Activated CD4-positive, alpha-beta memory T cell treated with anti-CD3 and anti-CD28 coated beads for 36 hours (primary cell): ENCODE data around the gene ORM2. TPM values are rescaled to one million over a fixed set of nuclear protein-coding genes. Genes with fewer than 3 reads are reported as not detected.

ENCODE experiments used
- CTCF ChIA-PET: fragments of 350-600 bp; sonication (Branson Sonifier 250); formaldehyde crosslinking; loops from one replicate; lab custom pipeline; 2021; ENCODE audit warnings: antibody characterized with exemption, inconsistent platforms; lab: Charles Lee
- POLR2A ChIA-PET: fragments of 350-600 bp; sonication (Branson Sonifier 250); formaldehyde crosslinking; loops from one replicate; lab custom pipeline; 2021; ENCODE audit warnings: antibody characterized with exemption; lab: Charles Lee
- DNase-seq: peaks from one replicate; pipeline ENCODE4 v3.0.0-alpha.2; 2020
- H3K27ac Mint-ChIP-seq: one replicate; pipeline ENCODE4 v1.8.0; 2021; ENCODE audit warnings: mixed read lengths
- H3K27me3 Mint-ChIP-seq: one replicate; pipeline ENCODE4 v1.8.0; 2021; ENCODE audit warnings: mixed read lengths
- H3K36me3 Mint-ChIP-seq: one replicate; pipeline ENCODE4 v1.8.0; 2021; ENCODE audit warnings: mixed read lengths
- H3K4me1 Mint-ChIP-seq: one replicate; pipeline ENCODE4 v1.8.0; 2021; ENCODE audit warnings: low read depth, mixed read lengths
- H3K4me3 Mint-ChIP-seq: one replicate; pipeline ENCODE4 v1.8.0; 2021; ENCODE audit warnings: mild to moderate bottlenecking, mixed read lengths
- H3K9me3 Mint-ChIP-seq: one replicate; pipeline ENCODE4 v1.8.0; 2021; ENCODE audit warnings: mixed read lengths
- intact Hi-C: fragments of 100-400 bp; cut with micrococcal nuclease; formaldehyde crosslinking; loops from one replicate; pipeline ENCODE4 v1.15.1; 2023
- total RNA-seq, 2 experiments: library from RNA; stranded (reverse); gene quantifications; one replicate each; pipeline ENCODE4 v1.2.3, GENCODE V29; 2021

ORM2 gene
- total RNA-seq, 2 experiments from 2014 or later: not detected

- ChIA-PET POLR2A (interaction anchor here (6.0 kb wide), 1 partner anchor 15 kb away, joined by 100 read pairs; the partner anchor contains the start of gene AKNA), CTCF (interaction anchor here (5.2 kb wide), 1 partner anchor 14 kb away, joined by 53 read pairs; the partner anchor contains the start of gene AKNA)
- Mint-ChIP-seq H3K27ac (peak overlapping the region; percentile 98), H3K27me3 (no peaks in the 10 kb centered on the region), H3K4me1 (peaks cover 90% of the 10 kb centered on the region), H3K9me3 (no peaks in the 10 kb centered on the region), H3K4me3 (no peak overlapping the region), H3K36me3 (peaks cover 61% of the 10 kb centered on the region)
- no peak for DNase-seq
- intact Hi-C loops: no loop called here
Observed at GRCh38 chr9:114370251-114370967, 40.7 kb downstream of the ORM2 start.

- H3K9me3 Mint-ChIP-seq: no peaks in the 10 kb centered on the region
Observed at GRCh38 chr9:114370968-114371320, 41.3 kb downstream of the ORM2 start.

GRCh38 chr9:114371343-114371944 is 41.8 kb downstream of the ORM2 start:
- Mint-ChIP-seq H3K27me3 (no peaks in the 10 kb centered on the region), H3K4me1 (peaks cover 86% of the 10 kb centered on the region), H3K27ac (peak overlapping the region; percentile 98), H3K4me3 (peak overlapping the region; percentile 68), H3K36me3 (peaks cover 63% of the 10 kb centered on the region), H3K9me3 (no peaks in the 10 kb centered on the region)
- intact Hi-C loops: no loop called here
- POLR2A ChIA-PET: interaction anchor here (3.1 to 6.0 kb wide), 2 partner anchors 8 to 14 kb away, joined by 15 to 100 read pairs; partner anchors contain the start of gene AKNA
- no peak for DNase-seq
- CTCF ChIA-PET: interaction anchor here (0.9 to 5.2 kb wide), 3 partner anchors 13 to 34 kb away, joined by 3 to 53 read pairs (median 3); partner anchors contain the start of gene AKNA

More at GRCh38 chr9:114370968-114371320, 41.3 kb downstream of the ORM2 start:
- H3K4me1 Mint-ChIP-seq: peaks cover 90% of the 10 kb centered on the region
- no peaks in the 10 kb centered on the region for H3K27me3 Mint-ChIP-seq
- H3K4me3 Mint-ChIP-seq: no peak overlapping the region
- peaks cover 61% of the 10 kb centered on the region for H3K36me3 Mint-ChIP-seq
- ChIA-PET POLR2A (interaction anchor here (3.1 to 6.0 kb wide), 2 partner anchors 7 to 14 kb away, joined by 15 to 100 read pairs; partner anchors contain the start of gene AKNA), CTCF (interaction anchor here (5.2 kb wide), 1 partner anchor 14 kb away, joined by 53 read pairs; the partner anchor contains the start of gene AKNA)
- no peak for DNase-seq
- H3K27ac Mint-ChIP-seq: peak overlapping the region; percentile 98
- intact Hi-C loops: no loop called here

- ChIA-PET CTCF (interaction anchor here (0.6 to 5.2 kb wide), 7 partner anchors 12 to 993 kb away, joined by 3 to 53 read pairs (median 3); partner anchors contain the start of gene AKNA), POLR2A (interaction anchor here (3.1 to 6.0 kb wide), 2 partner anchors 9 to 13 kb away, joined by 15 to 100 read pairs; partner anchors contain the start of gene AKNA)
- Mint-ChIP-seq H3K27ac (peak overlapping the region; percentile 98), H3K4me3 (peak overlapping the region; percentile 68), H3K4me1 (peaks cover 85% of the 10 kb centered on the region), H3K36me3 (peaks cover 65% of the 10 kb centered on the region), H3K27me3 (no peaks in the 10 kb centered on the region), H3K9me3 (no peaks in the 10 kb centered on the region)
- DNase-seq: peak; percentile 61
- intact Hi-C loops: loop anchor here (1.0 kb wide), 3 partner anchors 9 to 25 kb away; no protein-coding TSS in a partner anchor
Observed at GRCh38 chr9:114371973-114372917, 42.6 kb downstream of the ORM2 start.

GRCh38 chr9:114372921-114373448 is 43.3 kb downstream of the ORM2 start:
- Mint-ChIP-seq H3K27ac (peak overlapping the region; percentile 98), H3K27me3 (no peaks in the 10 kb centered on the region), H3K4me1 (peaks cover 84% of the 10 kb centered on the region), H3K36me3 (peaks cover 66% of the 10 kb centered on the region), H3K4me3 (peak overlapping the region; percentile 68), H3K9me3 (no peaks in the 10 kb centered on the region)
- ChIA-PET CTCF (interaction anchor here (0.6 to 5.2 kb wide), 8 partner anchors 9 to 992 kb away, joined by 3 to 53 read pairs (median 3); partner anchors contain the start of gene AKNA), POLR2A (interaction anchor here (3.1 to 6.0 kb wide), 2 partner anchors 9 to 12 kb away, joined by 15 to 100 read pairs; partner anchors contain the start of gene AKNA)
- DNase-seq: peak; percentile 92
- intact Hi-C loops: loop anchor here (1.0 kb wide), 4 partner anchors 10 to 24 kb away; no protein-coding TSS in a partner anchor

GRCh38 chr9:114373960-114374730 is 44.5 kb downstream of the ORM2 start:
- H3K9me3 Mint-ChIP-seq: no peaks in the 10 kb centered on the region
- DNase-seq: no peak
- no peaks in the 10 kb centered on the region for H3K27me3 Mint-ChIP-seq
- CTCF ChIA-PET: interaction anchor here (0.8 to 5.2 kb wide), 5 partner anchors 10 to 279 kb away, joined by 3 to 53 read pairs (median 3); partner anchors contain the start of gene AKNA
- POLR2A ChIA-PET: interaction anchor here (3.1 to 6.0 kb wide), 2 partner anchors 11 kb away, joined by 15 to 100 read pairs; partner anchors contain the start of gene AKNA
- intact Hi-C loops: loop anchor here (1.0 kb wide), 2 partner anchors 8 to 11 kb away; no protein-coding TSS in a partner anchor
- peak overlapping the region; percentile 35 for H3K4me3 Mint-ChIP-seq
- H3K36me3 Mint-ChIP-seq: peaks cover 68% of the 10 kb centered on the region
- peaks cover 86% of the 10 kb centered on the region for H3K4me1 Mint-ChIP-seq
- H3K27ac Mint-ChIP-seq: peak overlapping the region; percentile 98

- POLR2A ChIA-PET: interaction anchor here (6.0 kb wide), 1 partner anchor 10 kb away, joined by 100 read pairs; the partner anchor contains the start of gene AKNA
- Mint-ChIP-seq H3K9me3 (no peaks in the 10 kb centered on the region), H3K4me1 (peaks cover 87% of the 10 kb centered on the region), H3K4me3 (peak overlapping the region; percentile 35), H3K27me3 (no peaks in the 10 kb centered on the region), H3K27ac (peak overlapping the region; percentile 98), H3K36me3 (peaks cover 67% of the 10 kb centered on the region)
- CTCF ChIA-PET: interaction anchor here (5.2 kb wide), 1 partner anchor 10 kb away, joined by 53 read pairs; the partner anchor contains the start of gene AKNA
- intact Hi-C loops: loop anchor here (1.0 kb wide), 1 partner anchor 9 kb away; no protein-coding TSS in a partner anchor
- DNase-seq: no peak
Observed at GRCh38 chr9:114374936-114375335, 45.3 kb downstream of the ORM2 start.

GRCh38 chr9:114375386-114376175 is 45.9 kb downstream of the ORM2 start:
- no peaks in the 10 kb centered on the region for H3K9me3 Mint-ChIP-seq
- no peak overlapping the region for H3K4me3 Mint-ChIP-seq
- H3K27me3 Mint-ChIP-seq: no peaks in the 10 kb centered on the region
- POLR2A ChIA-PET: interaction anchor here (0.9 to 6.0 kb wide), 3 partner anchors 10 to 12 kb away, joined by 4 to 100 read pairs (median 9); partner anchors contain the start of gene AKNA
- H3K4me1 Mint-ChIP-seq: peaks cover 86% of the 10 kb centered on the region
- DNase-seq: no peak
- peak overlapping the region; percentile 98 for H3K27ac Mint-ChIP-seq
- intact Hi-C loops: no loop called here
- H3K36me3 Mint-ChIP-seq: peaks cover 71% of the 10 kb centered on the region
- CTCF ChIA-PET: interaction anchor here (1.2 to 5.2 kb wide), 2 partner anchors 9 to 27 kb away, joined by 3 to 53 read pairs; partner anchors contain the start of gene AKNA
